Thymus (tissue), 11 donors: ENCODE results near the gene CRISPLD2. TPM values are rescaled to one million over a fixed set of nuclear protein-coding genes. Genes with fewer than 3 reads are reported as not detected.
A peak's percentile ranks its signal among the peaks of the same experiment; 100 is the strongest.

Experiments used
- DNase-seq, 9 donors: peaks; one replicate each; pipeline ENCODE4 v3.0.0-alpha.2; 2013; ENCODE audit warnings: low spot score in 9 of 9, low read depth in 6 of 9, missing footprints in 1 of 9
- H3K27ac ChIP-seq, 2 donors: one replicate each; pipeline ENCODE4 v1.5.1; 2013; ENCODE audit warnings: control low read depth in 1 of 2, low read depth in 1 of 2, low read length in 1 of 2, mild to moderate bottlenecking in 1 of 2, moderate library complexity in 1 of 2
- H3K27me3 ChIP-seq, 2 donors: one replicate each; pipeline ENCODE4 v1.5.1; 2013; ENCODE audit warnings: low read length in 1 of 2; ENCODE audit not compliant: control insufficient read depth in 2 of 2, insufficient read depth in 1 of 2
- H3K36me3 ChIP-seq, 2 donors: one replicate each; pipeline ENCODE4 v1.5.1; 2013; ENCODE audit warnings: low read length in 1 of 2, mild to moderate bottlenecking in 1 of 2, moderate library complexity in 1 of 2; ENCODE audit not compliant: control insufficient read depth in 2 of 2, insufficient read depth in 2 of 2
- H3K4me1 ChIP-seq, 2 donors: one replicate each; pipeline ENCODE4 v1.5.1; 2013; ENCODE audit warnings: low read length in 2 of 2; ENCODE audit not compliant: control insufficient read depth in 2 of 2, insufficient read depth in 2 of 2
- H3K4me3 ChIP-seq, 2 donors: one replicate each; pipeline ENCODE4 v1.5.1; 2013; ENCODE audit warnings: low read length in 2 of 2, control low read depth in 1 of 2, mild to moderate bottlenecking in 1 of 2
- H3K9me3 ChIP-seq, 2 donors: one replicate each; pipeline ENCODE4 v1.5.1; 2013; ENCODE audit warnings: low read length in 1 of 2, mild to moderate bottlenecking in 1 of 2; ENCODE audit not compliant: control insufficient read depth in 2 of 2, insufficient read depth in 1 of 2
- WGBS: extraction: QIAGEN DNeasy Blood & Tissue Kit; methylation state at CpG from one replicate; pipeline ENCODE4 v1.1.7; 2013; 5-methylcytosine and 5-hydroxymethylcytosine counted together
- polyA plus RNA-seq: library from polyadenylated mRNA; stranded (reverse); fragments of 200-250 nt; gene quantifications from one replicate; pipeline ENCODE4 v1.2.3, GENCODE V29; 2013
- total RNA-seq: library from RNA; stranded (reverse); fragments of 120-200 nt; gene quantifications from one replicate; pipeline ENCODE4 v1.2.4, GENCODE V29; 2013
- donor health status: healthy.

Gene CRISPLD2
- total and polyA plus RNA-seq, 2 donors = 2.1 to 7.2 TPM

DNA sequence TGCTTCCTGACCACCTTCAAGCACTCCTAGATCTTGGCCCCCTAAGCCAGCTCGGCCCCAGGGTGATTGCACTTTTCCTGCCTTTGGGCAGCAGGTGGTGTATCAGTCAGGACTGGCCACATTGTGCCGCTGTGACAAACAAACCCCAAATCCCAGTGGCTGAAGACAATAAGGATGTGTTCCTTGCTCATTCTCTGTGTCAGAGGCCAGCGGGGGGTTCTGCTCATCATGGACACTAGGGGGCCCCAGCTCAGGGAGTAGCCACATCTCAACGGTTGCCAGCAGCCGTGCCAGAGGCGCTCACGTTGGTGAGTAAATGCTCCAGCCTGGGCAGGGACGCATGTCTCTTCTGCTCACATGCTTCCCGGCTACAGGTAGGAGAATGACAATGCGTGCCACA lies 131.1 kb downstream of the CRISPLD2 start:
- Histone ChIP-seq H3K27ac (no peak overlapping the region), H3K9me3 (peaks cover 0 to 4% of the 10 kb centered on the region in 2 donors), H3K36me3 (no peaks in the 10 kb centered on the region), H3K27me3 (peaks cover 0 to 2% of the 10 kb centered on the region in 2 donors), H3K4me3 (no peak overlapping the region), H3K4me1 (peaks cover 0 to 12% of the 10 kb centered on the region in 2 donors)
- WGBS = 85% methylated on average over 10 of the region's 10 CpGs
- no peak for DNase-seq

GRCh38 chr16:84952335-84953189 lies 132.8 kb downstream of the CRISPLD2 start:
- WGBS = 70% methylated on average over 12 of the region's 12 CpGs
- peaks cover 0 to 2% of the 10 kb centered on the region in 2 donors for H3K27me3 ChIP-seq
- H3K4me3 ChIP-seq = no peak overlapping the region
- H3K36me3 ChIP-seq = no peaks in the 10 kb centered on the region
- H3K27ac ChIP-seq = no peak overlapping the region
- DNase-seq = peak; percentile 33 to 84 (median 64)
- peaks cover 0 to 12% of the 10 kb centered on the region in 2 donors for H3K4me1 ChIP-seq
- H3K9me3 ChIP-seq = peaks cover 0 to 5% of the 10 kb centered on the region in 2 donors

GRCh38 chr16:84953190-84953746 lies 133.5 kb downstream of the CRISPLD2 start:
- WGBS = 74% methylated on average over 9 of the region's 9 CpGs
- Histone ChIP-seq H3K4me1 (peaks cover 0 to 12% of the 10 kb centered on the region in 2 donors), H3K4me3 (no peak overlapping the region), H3K36me3 (no peaks in the 10 kb centered on the region), H3K27me3 (peaks cover 0 to 2% of the 10 kb centered on the region in 2 donors), H3K27ac (no peak overlapping the region), H3K9me3 (peaks cover 0 to 7% of the 10 kb centered on the region in 2 donors)
- no peak for DNase-seq

DNA sequence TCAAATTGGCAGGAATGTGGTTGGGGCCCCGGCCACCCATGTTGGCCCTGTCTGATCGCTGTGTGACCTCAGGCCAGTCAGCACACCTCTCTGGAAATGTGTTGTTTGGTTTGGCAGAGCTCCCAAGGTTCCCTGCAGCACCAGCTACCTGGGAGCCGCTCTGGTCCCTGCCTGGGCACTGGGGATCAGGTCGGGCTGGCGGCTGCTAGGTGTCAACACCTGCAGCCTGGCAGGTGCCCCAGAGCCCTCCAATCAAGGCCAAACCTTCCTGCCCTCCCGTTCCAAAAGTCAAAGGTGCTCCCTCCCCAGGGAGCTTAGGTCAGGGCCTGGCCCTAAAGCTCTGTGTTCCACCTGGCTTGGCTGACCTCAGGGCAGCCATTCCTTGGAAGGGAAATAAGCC lies 135.6 kb downstream of the CRISPLD2 start:
- no peak overlapping the region for H3K4me3 ChIP-seq
- WGBS = 96% methylated on average over 6 of the region's 6 CpGs
- H3K27ac ChIP-seq = no peak overlapping the region
- H3K4me1 ChIP-seq = peaks cover 0 to 17% of the 10 kb centered on the region in 2 donors
- peaks cover 0 to 7% of the 10 kb centered on the region in 2 donors for H3K9me3 ChIP-seq
- H3K36me3 ChIP-seq = no peaks in the 10 kb centered on the region
- no peak for DNase-seq
- no peaks in the 10 kb centered on the region for H3K27me3 ChIP-seq

DNA sequence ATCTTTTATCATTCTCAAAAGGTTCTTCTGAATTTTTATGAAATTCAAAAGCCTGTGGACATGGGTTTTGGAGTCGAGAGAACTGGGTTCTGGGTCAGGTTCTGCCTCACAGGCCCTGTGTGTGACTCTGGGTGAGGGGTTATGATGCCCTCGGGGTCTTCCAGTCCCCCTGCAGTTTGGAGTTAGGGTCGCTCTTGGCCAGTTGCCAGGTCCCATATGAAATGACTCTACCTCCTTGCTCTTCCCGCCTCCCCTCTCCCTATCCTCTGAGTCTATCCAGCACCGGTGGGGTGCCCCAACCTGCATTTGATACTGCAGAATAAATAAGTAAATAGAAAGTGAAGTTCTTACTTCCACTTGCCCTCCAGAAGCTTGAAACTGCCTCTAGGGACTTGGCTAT lies 137.4 kb downstream of the CRISPLD2 start:
- no peak for DNase-seq
- H3K4me3 ChIP-seq = no peak overlapping the region
- no peaks in the 10 kb centered on the region for H3K36me3 ChIP-seq
- H3K27ac ChIP-seq = no peak overlapping the region
- 95% methylated on average over 5 of the region's 5 CpGs for WGBS
- H3K4me1 ChIP-seq = peaks cover 0 to 17% of the 10 kb centered on the region in 2 donors
- peaks cover 0 to 3% of the 10 kb centered on the region in 2 donors for H3K9me3 ChIP-seq
- H3K27me3 ChIP-seq = no peaks in the 10 kb centered on the region

DNA sequence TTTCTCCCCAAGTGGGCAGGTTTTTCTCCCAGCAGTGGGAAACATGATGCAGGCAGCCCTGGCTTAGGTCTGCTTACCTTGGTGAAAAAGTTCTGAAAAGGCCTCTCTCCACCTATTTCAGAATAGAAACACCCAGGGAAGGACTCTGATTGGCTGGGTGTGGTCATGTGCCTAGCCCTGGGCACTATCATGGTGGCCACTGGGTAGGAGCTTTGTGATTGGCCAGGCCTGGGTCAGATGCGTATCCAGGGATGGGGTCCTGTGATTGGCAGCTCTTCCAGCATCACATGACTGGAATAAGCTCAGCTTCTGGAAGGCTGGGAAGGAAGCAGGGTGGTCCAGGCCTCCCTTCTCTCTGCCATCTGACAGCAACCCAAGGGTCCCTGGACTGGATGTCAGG lies 138.0 kb downstream of the CRISPLD2 start:
- Histone ChIP-seq H3K36me3 (no peaks in the 10 kb centered on the region), H3K4me1 (peaks cover 0 to 12% of the 10 kb centered on the region in 2 donors), H3K9me3 (peaks cover 0 to 3% of the 10 kb centered on the region in 2 donors), H3K4me3 (no peak overlapping the region), H3K27me3 (no peaks in the 10 kb centered on the region), H3K27ac (no peak overlapping the region)
- DNase-seq = no peak
- WGBS = 98% methylated on average over 1 of the region's 1 CpG

Other genes starting within 250 kb of the CRISPLD2 start
- gene COTL1, start 201.9 kb upstream of the CRISPLD2 start, total RNA-seq = 117 TPM
- 145 TPM for gene COTL1, start 201.9 kb upstream of the CRISPLD2 start, polyA plus RNA-seq
- 14.4 TPM for gene KLHL36, start 171.5 kb upstream of the CRISPLD2 start, total RNA-seq
- 17.8 TPM for gene KLHL36, start 171.5 kb upstream of the CRISPLD2 start, polyA plus RNA-seq
- gene USP10, start 120.0 kb upstream of the CRISPLD2 start, total RNA-seq = 31.7 TPM
- gene USP10, start 120.0 kb upstream of the CRISPLD2 start, polyA plus RNA-seq = 44.7 TPM
- gene ZDHHC7, start 191.6 kb downstream of the CRISPLD2 start, total RNA-seq = 19.0 TPM
- 24.6 TPM for gene ZDHHC7, start 191.6 kb downstream of the CRISPLD2 start, polyA plus RNA-seq
- gene KIAA0513, start 207.8 kb downstream of the CRISPLD2 start, total RNA-seq = 3.4 TPM
- 5.2 TPM for gene KIAA0513, start 207.8 kb downstream of the CRISPLD2 start, polyA plus RNA-seq